HG02610 (cell line): ENCODE results near the gene TSPAN6.
A peak's percentile ranks its signal among the peaks of the same experiment; 100 is the strongest.

Experiments used
- ATAC-seq: cut with Tn5 transposase; IDR thresholded peaks from one replicate; pipeline ENCODE4 v1.9.1; 2021; ENCODE audit warnings: mild to moderate bottlenecking, moderate library complexity; ENCODE audit not compliant: unreplicated experiment

TSPAN6 gene

DNA sequence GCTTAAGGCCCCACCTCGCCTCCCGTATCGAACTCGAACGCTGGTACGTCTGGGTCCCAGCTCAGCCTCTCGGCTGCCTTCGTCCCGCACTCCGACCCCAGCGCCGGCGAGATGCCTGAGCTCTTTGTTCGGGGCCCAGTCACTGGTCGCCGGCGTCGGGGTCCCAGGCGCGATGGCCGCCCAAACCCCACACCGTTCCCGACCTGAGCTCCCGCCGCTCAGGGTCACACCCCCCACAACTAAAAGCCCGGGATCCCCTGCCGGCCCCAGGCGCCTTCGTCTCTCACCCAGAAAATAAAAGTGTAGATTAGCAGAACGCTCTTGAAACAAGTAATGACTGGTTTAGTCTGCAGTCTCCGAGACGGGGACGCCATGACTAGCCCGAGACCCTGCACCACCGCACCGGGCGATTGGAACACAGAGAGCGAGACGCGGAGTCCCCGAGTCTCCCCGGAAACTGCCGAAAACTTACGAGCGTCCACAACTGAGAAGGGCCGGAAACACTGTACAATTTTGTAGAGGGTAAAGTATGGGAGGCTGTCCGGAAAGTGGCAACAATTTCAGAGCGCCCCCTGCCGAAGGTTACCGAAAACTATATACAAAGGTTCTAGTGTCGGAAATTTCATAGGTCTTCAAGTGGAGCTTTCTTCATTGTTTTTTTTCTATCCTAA lies at the start of gene TSPAN6:
Gene TSPAN6, minus strand, starts transcription at position 486 of the 671 bp plus-strand sequence. Its CDS starts 112 bp downstream, at position 374.
- peak; percentile 97 for ATAC-seq

DNA sequence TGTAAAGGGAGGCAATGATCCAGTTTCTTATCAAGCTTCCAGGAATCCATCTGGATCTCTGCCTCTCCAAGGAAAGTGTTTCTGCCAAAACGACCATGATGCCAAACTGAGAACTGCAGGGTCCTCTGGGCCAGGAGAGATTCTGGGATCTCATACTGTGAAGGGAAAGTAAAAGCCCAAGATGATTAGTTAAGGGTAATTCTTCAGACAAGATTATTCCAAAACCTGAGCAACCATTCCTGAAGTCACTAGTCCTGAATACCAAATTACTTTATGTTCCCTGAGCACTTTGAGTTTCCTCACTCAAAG lies 49.3 kb upstream of the TSPAN6 start:
- ATAC-seq = no peak

DNA sequence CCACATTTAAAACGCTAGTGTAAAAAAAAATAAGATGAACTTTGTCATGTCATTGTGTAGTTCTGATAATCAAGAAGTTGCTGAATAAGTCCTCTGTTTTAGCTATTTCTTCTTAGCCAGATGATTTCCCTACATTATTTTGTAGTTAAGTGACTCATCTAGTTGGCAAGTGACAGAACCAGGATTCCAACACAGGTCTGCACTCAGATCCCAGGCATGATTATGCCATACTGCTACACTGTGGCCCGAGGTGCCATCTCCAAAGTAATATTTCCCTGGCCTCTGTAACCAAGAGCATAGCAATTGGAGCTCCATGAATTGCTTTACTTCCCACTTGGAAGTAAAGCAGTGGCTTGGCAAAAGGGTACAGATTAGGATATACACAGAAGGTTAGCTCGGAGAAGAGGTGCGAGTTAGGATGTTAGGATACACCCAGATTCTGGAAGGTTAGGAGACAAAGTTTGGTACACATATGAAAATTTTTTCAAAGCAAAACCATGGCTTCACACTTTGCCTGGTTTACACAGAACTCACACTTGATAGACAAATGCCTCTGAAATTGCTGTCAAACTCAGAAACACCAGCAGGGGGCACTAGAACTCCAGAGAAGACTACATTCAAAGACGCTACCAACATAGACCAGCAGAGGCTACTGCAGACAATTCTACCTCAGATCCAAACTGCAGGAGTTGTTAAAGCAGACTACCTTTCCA lies 48.8 kb upstream of the TSPAN6 start:
- peak; percentile 57 for ATAC-seq

GRCh38 chrX:100682939-100683338 lies 46.3 kb upstream of the TSPAN6 start:
- ATAC-seq = no peak

DNA sequence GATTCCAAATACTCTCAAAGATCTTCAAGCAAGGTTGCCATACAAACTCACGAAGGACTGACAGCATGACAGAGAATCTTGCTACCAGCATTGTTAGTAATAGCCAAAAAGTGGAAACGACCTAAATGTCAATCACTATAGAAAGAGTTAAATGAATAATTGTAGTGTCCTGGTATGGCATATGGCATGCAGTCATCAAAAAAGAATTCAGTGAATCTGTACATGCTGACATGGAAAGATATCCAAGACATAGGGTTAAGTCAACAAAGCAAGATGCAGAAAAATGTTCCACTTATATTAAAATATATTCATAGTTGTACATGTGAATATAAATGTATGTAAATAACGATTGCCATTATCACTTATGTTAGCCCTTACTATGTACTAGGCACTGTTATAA lies 45.0 kb upstream of the TSPAN6 start:
- no peak for ATAC-seq

DNA sequence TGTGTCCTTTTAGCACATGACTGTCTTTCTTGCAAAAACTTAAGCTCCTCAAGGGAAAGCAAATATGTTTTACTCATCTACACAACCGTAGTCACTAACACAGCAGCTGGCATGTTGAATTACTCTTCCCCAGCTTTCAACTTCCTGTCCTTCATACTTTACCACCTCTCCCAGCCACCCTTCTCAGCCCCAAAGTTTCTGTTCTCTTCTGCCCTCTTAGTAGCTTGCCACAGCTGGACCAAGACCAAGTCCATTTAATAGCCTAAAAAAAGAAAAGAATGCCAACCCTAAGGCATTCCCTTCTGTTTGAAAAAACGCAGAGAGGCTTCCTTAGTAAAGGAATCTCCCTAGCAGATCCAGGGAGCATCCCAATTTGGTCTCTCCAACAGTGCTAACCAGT lies 44.1 kb upstream of the TSPAN6 start:
- ATAC-seq = no peak

DNA sequence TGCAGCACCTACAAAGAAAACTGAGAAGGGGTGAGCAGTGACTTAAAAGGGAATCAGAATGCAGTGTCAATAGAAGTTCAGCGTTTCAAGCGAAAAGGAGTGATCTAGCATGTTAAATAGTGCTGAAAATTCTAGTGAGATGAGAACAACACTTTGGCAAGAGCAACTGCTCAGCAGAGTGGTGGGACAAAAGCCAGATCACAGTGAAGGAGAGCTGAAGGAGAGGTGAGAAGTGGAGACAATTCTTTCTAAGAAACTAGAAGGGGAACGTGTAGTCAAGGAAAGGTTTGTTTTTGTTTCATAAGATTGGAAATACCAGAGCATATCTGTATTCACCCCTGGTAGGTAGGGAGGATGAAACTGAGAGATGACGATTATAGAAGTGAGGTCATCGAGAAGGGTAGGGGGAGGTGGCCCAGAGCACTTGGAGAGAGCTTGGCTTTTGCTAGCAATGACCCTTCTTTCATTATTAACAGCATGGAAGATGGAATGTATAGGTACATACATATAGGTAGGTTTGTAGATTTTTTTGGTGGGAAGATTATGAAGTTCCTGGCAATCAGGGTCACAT lies 41.1 kb upstream of the TSPAN6 start:
- ATAC-seq = no peak

- ATAC-seq = no peak
These were observed 38.1 kb upstream of the TSPAN6 start for GRCh38 chrX:100674705-100675104.

- ATAC-seq = no peak
These were observed 36.9 kb upstream of the TSPAN6 start for GRCh38 chrX:100673397-100673953.

DNA sequence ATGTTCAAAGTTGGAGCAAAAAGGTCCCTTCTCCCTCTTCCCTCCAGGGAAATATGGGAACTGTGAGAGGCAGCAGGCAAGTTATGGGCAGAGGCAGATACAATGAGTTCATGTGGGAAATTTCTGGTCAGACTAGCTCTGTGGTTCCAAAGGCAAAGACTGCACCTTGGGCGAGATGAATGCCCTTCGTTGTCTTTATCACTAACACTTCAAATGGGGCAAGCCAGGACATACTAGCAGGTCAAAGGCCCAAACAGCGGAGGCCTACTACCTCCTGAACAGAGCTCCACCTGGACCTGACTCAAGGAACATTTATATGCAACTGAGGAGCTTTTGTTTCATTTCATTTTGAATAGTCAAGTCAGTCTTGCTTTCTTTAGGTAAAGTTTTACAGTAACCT lies 36.4 kb upstream of the TSPAN6 start:
- ATAC-seq = no peak

DNA sequence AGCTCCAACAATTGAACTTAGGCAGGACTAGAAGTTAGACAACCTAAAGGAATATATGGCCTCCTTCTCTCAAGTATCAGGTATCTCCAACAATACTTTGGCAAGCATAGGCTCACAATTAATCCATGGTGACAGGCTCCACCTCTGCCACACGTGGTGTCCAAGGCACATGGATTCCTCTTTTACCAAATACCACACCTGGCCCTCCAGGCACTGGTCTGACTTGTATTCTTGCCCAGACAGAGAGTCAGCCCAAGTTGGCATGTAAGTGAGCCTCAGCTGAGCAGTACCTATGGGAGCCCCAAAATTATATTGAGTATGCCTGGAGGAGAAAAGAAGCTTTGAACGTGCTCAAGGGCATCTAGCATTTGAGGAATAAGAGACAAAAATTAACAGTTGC lies 27.0 kb upstream of the TSPAN6 start:
- no peak for ATAC-seq

DNA sequence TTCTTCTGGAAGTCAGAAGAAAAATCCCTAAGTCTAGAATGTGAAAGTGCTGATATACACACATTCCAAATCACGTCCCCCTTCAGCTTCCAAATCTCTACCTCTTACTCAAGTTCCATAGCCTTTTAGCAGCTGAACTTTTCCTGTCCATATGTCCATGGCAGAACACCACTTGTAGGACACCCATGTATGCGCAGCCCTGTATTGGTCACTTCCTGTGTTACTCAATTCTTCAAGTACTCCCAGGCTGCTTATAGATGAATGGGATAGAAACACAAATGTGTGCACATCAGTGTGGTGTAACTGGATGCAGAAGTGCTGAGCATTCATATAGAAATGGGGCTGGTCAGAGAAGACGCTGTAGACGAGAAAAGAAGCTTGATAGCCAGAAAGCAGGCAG lies 26.2 kb upstream of the TSPAN6 start:
- ATAC-seq = no peak

- no peak for ATAC-seq
These were observed 25.6 kb upstream of the TSPAN6 start for GRCh38 chrX:100662170-100662569.

GRCh38 chrX:100659431-100660137 lies 23.0 kb upstream of the TSPAN6 start:
- no peak for ATAC-seq

- ATAC-seq = no peak
These were observed 22.4 kb upstream of the TSPAN6 start for GRCh38 chrX:100658941-100659381.

DNA sequence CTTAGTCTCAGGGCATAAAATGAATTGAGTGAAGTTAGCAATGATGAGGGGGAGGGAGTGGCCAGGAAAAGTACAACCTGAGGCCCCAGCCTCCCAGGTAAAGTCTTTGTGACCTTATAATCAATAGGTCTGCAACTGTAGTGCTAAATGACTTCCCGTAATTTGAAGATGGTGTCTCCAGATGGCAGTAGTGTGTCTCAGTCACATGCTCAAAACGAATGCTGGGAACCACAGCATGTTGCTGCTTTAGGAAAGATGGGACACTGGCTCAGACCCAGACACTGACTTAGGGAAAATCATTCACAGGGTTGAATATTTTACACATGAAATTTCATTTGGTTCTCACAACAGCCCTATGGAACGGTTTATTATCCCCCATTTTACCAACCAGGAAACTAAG lies 17.7 kb upstream of the TSPAN6 start:
- ATAC-seq = no peak

- no peak for ATAC-seq
These were observed 15.7 kb upstream of the TSPAN6 start for GRCh38 chrX:100652266-100652665.

DNA sequence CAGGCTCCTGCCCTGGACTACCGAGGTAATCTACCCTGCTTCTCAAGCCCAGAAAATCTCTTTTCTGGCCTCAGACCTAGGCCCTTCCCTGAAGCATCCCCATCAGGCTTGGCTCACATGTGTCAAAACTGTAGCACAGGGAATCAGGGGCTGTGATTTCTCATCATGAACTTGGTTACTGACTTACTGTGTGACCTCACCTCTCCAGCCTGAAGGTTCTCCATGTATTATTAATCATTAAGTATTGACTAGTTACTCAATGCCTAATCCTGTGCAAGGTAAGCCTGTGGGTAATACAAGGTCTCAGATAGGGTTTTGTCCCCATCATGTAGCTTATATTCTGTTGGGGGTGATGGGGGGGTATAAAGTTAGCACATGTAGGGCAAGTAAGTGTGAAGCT lies 14.2 kb upstream of the TSPAN6 start:
- ATAC-seq = no peak

GRCh38 chrX:100649550-100650356 lies 13.1 kb upstream of the TSPAN6 start:
- no peak for ATAC-seq
